A549 treated with GW870086 at 1 μM for 4 hours (cell line): ENCODE measurements around the gene SPEF1. TPM values are rescaled to one million over a fixed set of nuclear protein-coding genes. Genes with fewer than 3 reads are reported as not detected.

Experiments used
- total RNA-seq: library from RNA; stranded (reverse); fragments of 200-300 nt; extraction: Qiagen RNA extraction; gene quantifications from 5 replicates; pipeline ENCODE4 v1.2.3, GENCODE V29; 2022; ENCODE audit warnings: low read depth

The SPEF1 gene, protein sequence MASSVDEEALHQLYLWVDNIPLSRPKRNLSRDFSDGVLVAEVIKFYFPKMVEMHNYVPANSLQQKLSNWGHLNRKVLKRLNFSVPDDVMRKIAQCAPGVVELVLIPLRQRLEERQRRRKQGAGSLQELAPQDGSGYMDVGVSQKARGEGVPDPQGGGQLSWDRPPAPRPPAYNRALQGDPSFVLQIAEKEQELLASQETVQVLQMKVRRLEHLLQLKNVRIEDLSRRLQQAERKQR
- 1.4 to 2.7 TPM (median 2.0 TPM) in 5 replicates for total RNA-seq

GRCh38 chr20:3781153-3781910 lies at the start of gene SPEF1:
TSS of gene SPEF1 (minus strand) at chr20:3781448. CDS start at chr20:3781287, 161 bp downstream.

DNA sequence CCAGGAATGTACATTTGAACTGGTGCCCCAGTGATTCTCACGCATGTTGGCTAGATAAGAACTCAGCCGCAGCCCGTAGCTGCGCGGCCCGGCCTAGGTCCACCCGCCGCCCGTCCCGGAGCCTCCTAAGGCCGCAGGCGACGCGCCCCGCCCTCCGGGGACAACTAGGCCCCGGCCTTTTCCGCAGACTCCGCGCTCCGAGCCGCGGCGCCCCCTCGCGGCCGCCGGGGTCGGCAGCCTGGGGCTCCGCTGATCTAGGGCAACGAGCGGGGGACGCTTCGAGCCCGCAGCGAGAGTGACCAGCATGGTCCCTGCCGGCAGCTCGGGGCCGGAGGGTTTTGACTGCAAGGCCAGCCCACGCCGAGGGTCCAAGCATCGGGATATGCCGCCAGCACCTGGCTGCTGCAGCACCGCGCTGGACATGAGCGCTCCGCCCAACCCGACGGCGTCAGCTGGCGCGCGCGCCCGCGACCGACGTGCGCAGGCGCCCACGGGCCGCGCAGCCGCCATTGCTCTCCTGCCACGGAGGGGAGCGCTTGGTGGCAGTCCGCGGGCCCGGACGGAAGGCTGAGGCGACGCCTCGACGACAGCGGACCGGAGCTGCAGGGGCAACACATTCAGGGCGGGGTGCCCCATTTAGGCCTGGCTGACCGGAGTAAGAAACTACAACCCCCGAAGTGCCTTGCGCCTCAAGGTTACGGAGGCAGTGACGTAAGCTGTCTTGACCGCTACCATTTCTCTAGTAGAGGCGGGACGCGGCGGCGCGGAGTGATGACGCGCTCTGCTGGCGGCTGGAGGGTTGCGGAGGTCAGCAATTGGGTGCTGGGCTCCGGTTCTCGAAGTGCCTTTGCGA lies 39.0 kb upstream of the SPEF1 start, which contains the start of gene AP5S1:
Gene AP5S1, plus strand, starts transcription at position 500 of the 853 bp plus-strand sequence. CDS start 1,571 bp downstream, outside the sequence.

DNA sequence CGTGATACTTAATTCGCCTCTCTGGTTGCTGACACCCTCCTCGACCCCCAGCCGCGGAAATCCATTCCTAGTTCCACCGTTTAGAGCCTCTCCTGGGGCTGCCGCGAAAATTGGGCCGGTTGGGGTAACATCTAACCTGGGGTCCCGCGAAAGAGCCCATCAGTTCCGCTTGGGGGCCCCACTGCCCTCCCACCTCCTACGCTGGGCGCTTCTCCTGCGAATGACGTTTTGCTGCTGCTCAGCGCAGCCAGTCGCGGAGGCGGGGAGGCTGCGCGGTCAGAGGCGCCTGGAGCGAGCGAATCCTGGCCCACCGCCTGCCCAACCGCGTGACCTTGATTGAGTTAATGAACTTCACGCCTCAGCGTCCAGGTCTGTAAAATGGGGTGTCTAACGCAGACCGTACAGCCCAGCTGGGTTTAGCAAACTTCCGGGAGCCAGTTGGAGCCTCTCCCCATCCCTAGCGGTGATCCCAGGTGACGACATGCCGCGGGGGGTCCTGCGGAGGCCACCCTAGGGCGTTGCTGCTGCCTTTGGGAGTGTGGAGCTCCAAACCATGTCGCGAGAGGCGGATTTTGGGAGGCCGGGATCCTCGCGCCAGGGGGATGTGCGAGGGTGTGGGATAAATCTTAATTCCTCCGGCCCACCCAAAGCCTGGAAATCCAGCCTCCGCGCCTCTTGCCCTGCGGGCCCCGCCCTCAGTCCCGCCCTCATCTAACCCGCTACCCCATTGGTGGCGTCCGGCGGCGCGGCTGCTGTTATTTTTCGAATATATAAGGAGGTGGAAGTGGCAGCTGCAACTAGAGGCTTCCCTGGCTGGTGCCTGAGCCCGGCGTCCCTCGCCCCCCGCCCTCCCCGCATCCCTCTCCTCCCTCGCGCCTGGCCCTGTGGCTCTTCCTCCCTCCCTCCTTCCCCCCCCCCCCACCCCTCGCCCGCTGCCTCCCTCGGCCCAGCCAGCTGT lies 14.5 kb upstream of the SPEF1 start, which contains the start of gene CDC25B:
Gene CDC25B, plus strand, starts transcription at position 800 of the 958 bp plus-strand sequence. CDS start 222 bp downstream, outside the sequence.

GRCh38 chr20:3786665-3787323 lies 5.5 kb upstream of the SPEF1 start, which contains the start of gene CENPB:
TSS of gene CENPB (minus strand) at chr20:3786740. CDS start at chr20:3786483, 257 bp downstream.

DNA sequence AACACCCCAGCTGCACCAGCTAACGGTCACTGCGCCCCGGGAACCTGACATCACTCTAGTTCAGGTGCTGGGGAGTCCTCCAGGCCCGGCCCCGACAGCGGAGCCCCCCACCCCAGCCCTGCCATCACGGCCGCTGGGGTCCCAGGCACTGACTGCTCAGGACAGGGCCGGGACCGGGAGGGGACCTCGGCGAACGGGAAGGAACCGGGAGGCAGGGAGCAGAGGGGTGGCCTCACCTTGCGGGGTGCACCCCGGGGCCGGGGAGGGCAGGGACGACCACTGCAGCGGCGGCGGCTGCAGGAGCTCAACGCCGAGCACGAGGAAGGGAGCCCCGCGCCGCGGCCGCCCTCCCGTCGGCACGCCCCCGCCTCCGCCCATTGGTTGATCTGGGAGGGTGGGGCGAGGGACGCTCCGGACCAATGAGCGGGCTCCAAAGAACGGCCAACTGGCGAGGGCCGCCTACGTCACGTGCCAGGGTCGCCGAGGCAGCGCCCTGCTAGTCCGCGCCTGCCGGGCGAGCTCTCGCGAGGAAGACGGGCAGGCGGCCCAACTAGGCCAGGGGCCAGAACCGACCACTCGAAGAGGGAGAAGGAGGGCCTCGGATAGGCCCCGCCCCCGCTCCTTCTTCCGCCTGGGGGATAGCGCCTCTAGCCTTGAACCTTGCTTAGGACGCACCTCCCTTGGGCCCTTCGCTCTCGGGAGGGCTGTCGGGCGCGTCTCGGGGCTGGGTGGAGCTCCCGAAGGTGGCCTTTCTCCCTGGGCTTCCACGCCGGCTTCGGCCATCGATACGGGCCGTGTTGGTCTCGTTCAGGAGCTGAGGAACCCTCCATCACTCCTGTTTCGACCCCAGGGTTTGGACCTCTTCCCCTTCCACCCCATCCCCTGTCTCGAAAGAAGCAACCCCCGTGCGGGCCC lies 13.6 kb downstream of the SPEF1 start, which contains the start of gene ADISSP:
Gene ADISSP, minus strand, starts transcription at position 327 of the 915 bp plus-strand sequence. CDS start 7,653 bp downstream, outside the sequence.

GRCh38 chr20:3732327-3733118 lies 48.7 kb downstream of the SPEF1 start, which contains the start of gene HSPA12B:
TSS of gene HSPA12B (plus strand) at chr20:3732685. CDS start at chr20:3738675, 5,990 bp downstream.

Other genes starting within 250 kb of the SPEF1 start
- not detected in 5 replicates for gene GFRA4, start 118.0 kb downstream of the SPEF1 start, total RNA-seq
- 0.05 to 0.13 TPM (median 0.07 TPM) in 3 of 5 replicates, not detected in the others for gene ADAM33, start 99.4 kb downstream of the SPEF1 start, total RNA-seq
- gene SIGLEC1, start 68.8 kb downstream of the SPEF1 start, total RNA-seq, result 0.02 to 0.03 TPM in 2 of 5 replicates, not detected in the others
- 0.29 to 0.65 TPM (median 0.44 TPM) in 5 replicates for gene HSPA12B, start 48.8 kb downstream of the SPEF1 start, total RNA-seq
- 104 to 160 TPM (median 155 TPM) in 5 replicates for gene ADISSP, start 13.7 kb downstream of the SPEF1 start, total RNA-seq
- gene CENPB, start 5.3 kb upstream of the SPEF1 start, total RNA-seq, result 101 to 135 TPM (median 128 TPM) in 5 replicates
- 212 to 267 TPM (median 253 TPM) in 5 replicates for gene CDC25B, start 14.9 kb upstream of the SPEF1 start, total RNA-seq
- gene AP5S1, start 39.1 kb upstream of the SPEF1 start, total RNA-seq, result 13.9 to 18.4 TPM (median 16.8 TPM) in 5 replicates
- 17.4 to 24.6 TPM (median 23.0 TPM) in 5 replicates for gene MAVS, start 65.4 kb upstream of the SPEF1 start, total RNA-seq
- 48.5 to 59.2 TPM (median 54.8 TPM) in 5 replicates for gene PANK2, start 107.9 kb upstream of the SPEF1 start, total RNA-seq
- 11.9 to 15.6 TPM (median 14.5 TPM) in 5 replicates for gene RNF24, start 234.1 kb upstream of the SPEF1 start, total RNA-seq